ENCODE data around the gene RAI1.

RAI1 gene

GRCh38 chr17:17836818-17837379, 155.6 kb downstream of the RAI1 start, which contains the start of gene SREBF1:
Gene SREBF1 (minus strand): TSS chr17:17836986. CDS start chr17:17836817, 169 bp downstream.
- no peaks in the 10 kb centered on the region for H3K9me3 ChIP-seq
- peak in 1 of 2 donors; percentile 61 for DNase-seq
- intact Hi-C loops (cut with DNase I; ENCODE audit: low total_unique reads), result no loop called here
- H3K27me3 ChIP-seq, result no peaks in the 10 kb centered on the region
- TF ChIP-seq, protein P1, sequence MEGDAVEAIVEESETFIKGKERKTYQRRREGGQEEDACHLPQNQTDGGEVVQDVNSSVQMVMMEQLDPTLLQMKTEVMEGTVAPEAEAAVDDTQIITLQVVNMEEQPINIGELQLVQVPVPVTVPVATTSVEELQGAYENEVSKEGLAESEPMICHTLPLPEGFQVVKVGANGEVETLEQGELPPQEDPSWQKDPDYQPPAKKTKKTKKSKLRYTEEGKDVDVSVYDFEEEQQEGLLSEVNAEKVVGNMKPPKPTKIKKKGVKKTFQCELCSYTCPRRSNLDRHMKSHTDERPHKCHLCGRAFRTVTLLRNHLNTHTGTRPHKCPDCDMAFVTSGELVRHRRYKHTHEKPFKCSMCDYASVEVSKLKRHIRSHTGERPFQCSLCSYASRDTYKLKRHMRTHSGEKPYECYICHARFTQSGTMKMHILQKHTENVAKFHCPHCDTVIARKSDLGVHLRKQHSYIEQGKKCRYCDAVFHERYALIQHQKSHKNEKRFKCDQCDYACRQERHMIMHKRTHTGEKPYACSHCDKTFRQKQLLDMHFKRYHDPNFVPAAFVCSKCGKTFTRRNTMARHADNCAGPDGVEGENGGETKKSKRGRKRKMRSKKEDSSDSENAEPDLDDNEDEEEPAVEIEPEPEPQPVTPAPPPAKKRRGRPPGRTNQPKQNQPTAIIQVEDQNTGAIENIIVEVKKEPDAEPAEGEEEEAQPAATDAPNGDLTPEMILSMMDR (IDR thresholded peaks at IDR 0.05), result no peak
- H3K4me1 ChIP-seq, result peaks cover 0 to 76% (median 66%) of the 10 kb centered on the region in 4 donors
- peak within 1 kb of the TSS; percentile 67 to 96 for H3K4me3 ChIP-seq
- peaks cover 0 to under 1% (median 0%) of the 10 kb centered on the region in 3 donors for H3K36me3 ChIP-seq
- H3K27ac ChIP-seq, result peak within 1 kb of the TSS; percentile 96 to 100

DNA sequence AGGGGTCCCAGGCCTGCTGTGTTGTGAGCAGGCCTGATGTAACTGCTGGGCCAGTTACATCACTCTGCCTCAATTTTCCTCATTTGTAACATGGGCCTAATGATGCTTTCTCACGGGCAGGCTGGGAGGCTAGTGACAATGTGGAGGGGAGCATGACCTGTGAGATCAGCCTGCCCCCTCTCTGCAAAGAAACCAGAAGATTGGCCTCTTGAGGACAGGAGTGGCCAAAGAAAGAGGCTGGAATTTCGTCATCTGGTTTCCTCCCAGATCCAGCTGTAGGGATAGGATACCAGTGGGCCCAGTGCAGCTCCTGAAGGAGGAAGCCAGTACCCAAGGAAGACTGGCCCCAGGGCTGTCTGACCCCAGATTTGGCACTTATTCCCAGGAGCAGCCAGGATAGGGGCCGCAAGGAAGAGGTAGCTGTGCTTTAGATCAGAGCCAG, 156.1 kb downstream of the RAI1 start:
- H3K36me3 ChIP-seq, result no peaks in the 10 kb centered on the region
- H3K4me1 ChIP-seq, result peaks cover 0 to 79% (median 71%) of the 10 kb centered on the region in 4 donors
- peak overlapping the region; percentile 96 to 100 for H3K27ac ChIP-seq
- peak; percentile 84 to 86 for DNase-seq
- intact Hi-C loops (cut with DNase I; ENCODE audit: low total_unique reads), result no loop called here
- H3K4me3 ChIP-seq, result peak overlapping the region; percentile 67 to 96
- no peaks in the 10 kb centered on the region for H3K27me3 ChIP-seq
- H3K9me3 ChIP-seq, result no peaks in the 10 kb centered on the region
- TF ChIP-seq, protein P1 (IDR thresholded peaks at IDR 0.05), result no peak

DNA sequence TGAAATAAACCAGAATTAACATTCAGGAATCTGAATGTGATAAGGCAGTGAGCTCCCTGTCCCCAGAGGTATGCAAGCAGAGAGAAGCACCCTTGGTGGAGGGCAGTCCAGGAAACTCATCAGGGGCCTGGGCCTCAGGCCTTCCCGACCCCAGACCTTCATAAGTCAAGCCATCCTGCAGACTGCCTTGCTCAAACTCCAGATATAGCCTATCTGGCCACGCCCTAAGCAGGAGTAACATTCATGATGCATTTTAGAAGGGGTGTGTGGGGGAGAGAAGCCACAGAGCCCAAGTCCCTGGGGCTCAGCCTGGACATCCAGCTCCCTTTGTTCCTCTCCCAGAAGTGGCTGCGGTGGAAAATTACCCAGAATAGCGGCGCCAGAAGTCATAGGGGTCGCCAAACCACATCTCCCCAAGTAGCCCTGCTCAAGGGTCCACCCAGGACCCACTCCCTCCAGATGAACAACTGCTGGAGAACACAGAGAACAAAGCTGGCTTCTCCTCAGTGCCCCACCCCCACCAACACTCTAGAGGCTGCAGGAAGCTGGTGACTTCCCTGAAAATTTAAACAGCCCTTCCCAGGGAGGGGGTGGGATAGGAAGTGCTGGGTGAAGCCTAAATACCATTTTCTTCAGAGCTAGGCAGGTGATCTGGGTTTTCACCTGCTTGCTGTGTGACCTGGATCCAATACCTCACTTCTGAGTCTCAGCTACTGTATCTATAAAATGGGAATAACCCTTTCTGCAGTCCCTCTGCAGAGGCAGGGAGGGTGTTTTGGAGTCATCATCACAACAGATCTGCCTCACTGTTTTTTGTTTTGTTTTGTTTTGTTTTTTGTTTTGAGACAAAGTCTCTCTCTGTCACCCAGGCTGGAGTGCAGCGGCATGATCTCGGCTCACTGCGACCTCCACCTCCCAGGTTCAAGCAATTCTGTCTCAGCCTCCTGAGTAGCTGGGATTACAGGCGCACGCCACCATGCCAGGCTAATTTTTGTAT, 157.0 kb downstream of the RAI1 start:
- DNase-seq, result peak; percentile 73 to 87
- H3K27me3 ChIP-seq, result no peaks in the 10 kb centered on the region
- H3K9me3 ChIP-seq, result no peaks in the 10 kb centered on the region
- H3K4me3 ChIP-seq, result no peak overlapping the region
- no peaks in the 10 kb centered on the region for H3K36me3 ChIP-seq
- TF ChIP-seq, protein P1 (IDR thresholded peaks at IDR 0.05), result no peak
- H3K27ac ChIP-seq, result peak overlapping the region; percentile 96 to 100
- peaks cover 0 to 83% (median 72%) of the 10 kb centered on the region in 4 donors for H3K4me1 ChIP-seq
- intact Hi-C loops (cut with DNase I; ENCODE audit: low total_unique reads), result loop anchor here (1.0 kb wide), 1 partner anchor 39 kb away; no protein-coding TSS in a partner anchor

DNA sequence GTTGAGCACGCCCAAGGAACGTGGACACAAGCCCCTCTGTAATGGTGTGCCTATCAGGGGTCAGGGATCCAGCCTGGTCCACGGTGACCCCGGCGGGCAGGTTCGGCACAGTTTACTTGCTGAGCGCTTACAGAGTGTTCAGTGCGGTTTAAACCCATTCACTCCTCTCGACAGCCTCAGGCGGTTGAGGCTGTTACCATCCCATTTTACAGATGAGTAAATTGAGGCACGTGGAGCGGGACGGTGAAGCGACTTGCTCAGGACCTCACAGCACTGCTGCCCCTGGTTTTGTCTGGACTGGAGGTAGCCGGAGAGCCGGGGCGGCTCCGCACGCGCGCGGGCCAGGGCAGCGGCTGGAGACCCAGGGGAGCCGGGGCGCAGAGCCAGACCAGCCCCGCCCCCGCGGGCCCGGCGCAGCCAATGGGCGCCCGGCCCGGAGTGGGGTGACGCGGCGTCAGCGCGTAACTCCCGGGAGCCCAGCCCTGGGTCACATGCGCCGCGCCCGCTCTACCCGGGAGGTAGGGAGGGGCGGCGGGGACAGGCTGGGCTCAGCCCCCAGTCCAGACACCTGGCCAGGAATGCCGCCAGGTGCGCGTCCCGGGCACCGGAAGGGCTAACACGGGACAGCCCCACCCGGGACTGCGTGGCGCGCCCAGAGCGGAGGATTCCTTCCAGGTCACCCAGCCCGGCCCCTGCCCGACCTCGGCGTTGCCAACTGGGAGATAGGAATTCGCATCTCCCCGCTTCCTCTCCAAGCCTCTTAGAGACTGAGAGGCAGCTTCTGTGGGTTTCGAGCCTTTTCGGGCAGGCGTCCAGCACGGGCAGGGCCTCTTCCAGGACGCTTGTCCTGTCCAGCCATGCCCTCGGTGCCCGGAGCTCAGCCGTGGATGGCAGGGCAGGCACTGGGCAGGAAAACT, 158.8 kb downstream of the RAI1 start:
- DNase-seq, result peak; percentile 81 to 95
- H3K27ac ChIP-seq, result peak overlapping the region; percentile 96 to 100
- TF ChIP-seq, protein P1 (IDR thresholded peaks at IDR 0.05), result peak in 1 of 2 experiments; percentile 15
- no peaks in the 10 kb centered on the region for H3K9me3 ChIP-seq
- peak overlapping the region; percentile 55 to 59 for H3K4me3 ChIP-seq
- no peaks in the 10 kb centered on the region for H3K27me3 ChIP-seq
- no peaks in the 10 kb centered on the region for H3K36me3 ChIP-seq
- H3K4me1 ChIP-seq, result peaks cover 0 to 71% (median 65%) of the 10 kb centered on the region in 4 donors
- intact Hi-C loops (cut with DNase I; ENCODE audit: low total_unique reads), result no loop called here

Data from tibial artery (tissue), 4 donors.